ENCODE results near the gene OR6Y1.

DNA sequence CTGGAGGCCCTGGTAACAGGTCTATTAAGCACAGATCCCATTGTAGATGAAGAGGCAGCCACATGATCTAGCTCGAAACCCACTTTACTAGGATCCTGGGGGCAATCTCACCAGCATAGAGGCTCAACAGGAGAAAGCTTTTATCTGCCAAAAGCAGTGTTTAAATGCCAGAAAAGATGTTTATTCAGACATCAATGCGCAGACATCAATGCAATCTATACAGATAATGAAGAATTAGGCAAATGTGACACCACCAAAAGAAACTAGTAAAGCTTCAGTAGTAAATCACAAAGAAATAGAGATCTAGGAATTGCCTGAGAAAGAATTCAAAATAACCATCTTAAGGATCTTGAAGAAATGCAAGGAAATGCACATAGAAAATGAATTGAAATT, 32.5 kb downstream of the OR6Y1 start:
- TF ChIP-seq, protein P1, sequence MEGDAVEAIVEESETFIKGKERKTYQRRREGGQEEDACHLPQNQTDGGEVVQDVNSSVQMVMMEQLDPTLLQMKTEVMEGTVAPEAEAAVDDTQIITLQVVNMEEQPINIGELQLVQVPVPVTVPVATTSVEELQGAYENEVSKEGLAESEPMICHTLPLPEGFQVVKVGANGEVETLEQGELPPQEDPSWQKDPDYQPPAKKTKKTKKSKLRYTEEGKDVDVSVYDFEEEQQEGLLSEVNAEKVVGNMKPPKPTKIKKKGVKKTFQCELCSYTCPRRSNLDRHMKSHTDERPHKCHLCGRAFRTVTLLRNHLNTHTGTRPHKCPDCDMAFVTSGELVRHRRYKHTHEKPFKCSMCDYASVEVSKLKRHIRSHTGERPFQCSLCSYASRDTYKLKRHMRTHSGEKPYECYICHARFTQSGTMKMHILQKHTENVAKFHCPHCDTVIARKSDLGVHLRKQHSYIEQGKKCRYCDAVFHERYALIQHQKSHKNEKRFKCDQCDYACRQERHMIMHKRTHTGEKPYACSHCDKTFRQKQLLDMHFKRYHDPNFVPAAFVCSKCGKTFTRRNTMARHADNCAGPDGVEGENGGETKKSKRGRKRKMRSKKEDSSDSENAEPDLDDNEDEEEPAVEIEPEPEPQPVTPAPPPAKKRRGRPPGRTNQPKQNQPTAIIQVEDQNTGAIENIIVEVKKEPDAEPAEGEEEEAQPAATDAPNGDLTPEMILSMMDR (conservative IDR thresholded peaks at IDR 0.05) = no peak
- TF ChIP-seq ZFX (IDR thresholded peaks at IDR 0.05) = no peak

Data from C4-2B (cell line).